DMS153 (cell line): ENCODE measurements around the gene TBC1D23.
"Not testable (repeated sequence)": the region's sequence is repeated elsewhere in the genome, so short reads cannot be mapped to it uniquely, and the experiment has no call there.

Experiments
- DNase-seq: peaks from one replicate; lab custom pipeline; 2025; lab: John Stamatoyannopoulos, UW

The TBC1D23 gene

GRCh38 chr3:100260685-100261484 lies at the start of gene TBC1D23:
Gene TBC1D23, plus strand, starts transcription at chr3:100260992. Its CDS starts 27 bp downstream, at chr3:100261019.
- peak; percentile 91 for DNase-seq

- no peak for DNase-seq
Observed at GRCh38 chr3:100213891-100214573, 46.8 kb upstream of the TBC1D23 start.

- no peak for DNase-seq
Observed at GRCh38 chr3:100214574-100214964, 46.2 kb upstream of the TBC1D23 start.

GRCh38 chr3:100216713-100217112 lies 44.1 kb upstream of the TBC1D23 start:
- no peak for DNase-seq

- no peak for DNase-seq
Observed at GRCh38 chr3:100221159-100221558, 39.6 kb upstream of the TBC1D23 start.

- no peak for DNase-seq
Observed at GRCh38 chr3:100225193-100225592, 35.6 kb upstream of the TBC1D23 start.

- no peak for DNase-seq
Observed at GRCh38 chr3:100225883-100226282, 34.9 kb upstream of the TBC1D23 start.

GRCh38 chr3:100226712-100227429 lies 33.9 kb upstream of the TBC1D23 start:
- no peak for DNase-seq

- DNase-seq: no peak
Observed at GRCh38 chr3:100227511-100227921, 33.3 kb upstream of the TBC1D23 start.

GRCh38 chr3:100228247-100228646 lies 32.5 kb upstream of the TBC1D23 start:
- no peak for DNase-seq

GRCh38 chr3:100229188-100229587 lies 31.6 kb upstream of the TBC1D23 start:
- not testable (repeated sequence) for DNase-seq

GRCh38 chr3:100230710-100231109 lies 30.1 kb upstream of the TBC1D23 start:
- no peak for DNase-seq

- no peak for DNase-seq
Observed at GRCh38 chr3:100231668-100232067, 29.1 kb upstream of the TBC1D23 start.

GRCh38 chr3:100234364-100234763 lies 26.4 kb upstream of the TBC1D23 start:
- DNase-seq: no peak

GRCh38 chr3:100238599-100238998 lies 22.2 kb upstream of the TBC1D23 start:
- no peak for DNase-seq

- DNase-seq: not testable (repeated sequence)
Observed at GRCh38 chr3:100242471-100242870, 18.3 kb upstream of the TBC1D23 start.

- DNase-seq: no peak
Observed at GRCh38 chr3:100244264-100244663, 16.5 kb upstream of the TBC1D23 start.

- DNase-seq: no peak
Observed at GRCh38 chr3:100245136-100245535, 15.7 kb upstream of the TBC1D23 start.

- DNase-seq: no peak
Observed at GRCh38 chr3:100245927-100246326, 14.9 kb upstream of the TBC1D23 start.

GRCh38 chr3:100246999-100247398 lies 13.8 kb upstream of the TBC1D23 start:
- no peak for DNase-seq

- DNase-seq: no peak
Observed at GRCh38 chr3:100252001-100252400, 8.8 kb upstream of the TBC1D23 start.

GRCh38 chr3:100254168-100254777 lies 6.5 kb upstream of the TBC1D23 start:
- peak; percentile 67 for DNase-seq
